Right renal cortex interstitium (tissue), 3 donors: ENCODE measurements around the gene PDE4B. TPM values are rescaled to one million over a fixed set of nuclear protein-coding genes. Genes with fewer than 3 reads are reported as not detected.

ENCODE experiments used
- DNase-seq, 3 donors: peaks; one replicate each; pipeline ENCODE4 v3.0.0-alpha.2; 2013; ENCODE audit warnings: low read depth in 3 of 3, low spot score in 2 of 3
- polyA plus RNA-seq, 3 donors: library from polyadenylated mRNA; unstranded; fragments of 120-200 nt; gene quantifications; one replicate each; pipeline ENCODE4 v1.2.1, GENCODE V29; 2013; ENCODE audit not compliant: insufficient read length in 3 of 3

PDE4B gene
- polyA plus RNA-seq: 10 to 100 TPM in 2 of 3 donors, 1 to 10 TPM in 1; 7.3 to 10.0 (median 10.0) TPM

DNA sequence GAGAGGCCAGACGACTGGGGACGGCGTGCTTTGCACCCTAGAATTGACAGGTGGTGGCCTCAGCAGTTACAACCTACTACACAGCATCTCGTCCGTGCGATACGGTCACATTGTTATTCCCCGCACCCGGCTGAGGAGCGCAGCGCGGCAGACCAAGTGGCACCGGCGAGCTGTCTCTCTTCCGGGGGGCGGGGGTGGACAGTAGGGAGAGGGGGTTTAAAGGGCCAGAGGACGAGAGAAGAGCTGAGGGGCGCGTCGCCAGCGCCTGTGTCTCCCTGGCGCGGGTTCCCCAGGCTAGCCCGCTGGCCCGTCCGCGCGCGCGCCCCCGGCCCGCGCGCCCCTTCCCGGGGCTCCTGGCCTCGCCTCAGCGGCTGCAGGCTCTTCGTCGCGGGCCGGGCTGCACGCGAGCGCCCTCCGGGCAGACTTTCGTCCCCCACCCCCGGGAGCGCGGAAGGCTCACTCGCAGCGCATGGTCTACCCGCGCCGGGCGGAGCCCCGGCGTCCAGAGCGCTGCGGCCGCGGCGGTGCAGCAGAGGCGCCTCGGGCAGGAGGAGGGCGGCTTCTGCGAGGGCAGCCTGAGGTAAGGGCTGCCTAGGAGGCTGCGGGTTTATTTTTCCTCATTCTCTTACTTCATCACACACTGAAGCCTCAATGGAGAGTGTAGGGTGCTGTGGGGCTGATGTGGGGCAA, at the start of gene PDE4B:
Gene PDE4B, plus strand, starts transcription at position 227 of the 690 bp plus-strand sequence.
- peak in 1 of 3 donors; percentile 27 for DNase-seq

- DNase-seq: no peak
Measured at GRCh38 chr1:65744731-65745130, 48.0 kb upstream of the PDE4B start.

DNA sequence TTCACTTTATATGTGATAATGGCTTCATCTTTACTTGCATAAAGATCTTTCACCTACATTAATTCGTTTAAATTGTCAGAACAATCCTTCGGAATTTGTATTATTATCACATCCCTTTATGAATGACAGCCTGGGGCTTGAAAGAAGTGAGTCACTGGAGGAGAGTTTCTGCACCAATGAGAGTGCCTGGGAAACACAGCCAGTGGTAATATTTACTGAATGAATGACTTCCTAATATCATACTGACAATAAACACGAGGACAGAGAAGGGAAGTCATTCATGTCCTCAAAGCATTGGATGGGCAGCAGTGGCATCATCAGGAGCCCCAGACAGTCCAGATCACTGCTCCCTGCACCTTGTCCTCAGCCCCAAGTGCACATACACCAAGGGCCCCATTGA, 40.7 kb upstream of the PDE4B start:
- DNase-seq: no peak

DNA sequence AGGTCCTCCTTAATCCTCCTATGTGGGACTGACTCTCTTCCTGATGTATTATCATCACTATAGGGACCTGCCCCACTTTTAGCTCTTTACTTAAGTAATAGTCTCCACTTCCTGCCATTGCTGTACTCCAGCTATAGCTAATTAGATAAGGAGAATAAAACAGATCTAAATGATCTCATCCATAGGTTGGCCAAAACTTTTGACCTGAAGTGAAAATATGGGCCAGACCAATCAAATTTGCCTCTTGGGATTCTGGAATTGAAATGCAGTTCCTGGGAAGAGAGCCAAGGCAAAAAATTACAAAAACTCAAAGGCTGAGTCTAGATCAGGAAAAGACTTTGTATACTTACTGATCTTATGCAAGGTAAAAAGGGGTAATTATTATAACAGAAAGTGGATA, 36.1 kb upstream of the PDE4B start:
- no peak for DNase-seq

GRCh38 chr1:65757531-65757930, 35.2 kb upstream of the PDE4B start:
- DNase-seq: no peak

GRCh38 chr1:65758128-65758527, 34.6 kb upstream of the PDE4B start:
- DNase-seq: no peak

DNA sequence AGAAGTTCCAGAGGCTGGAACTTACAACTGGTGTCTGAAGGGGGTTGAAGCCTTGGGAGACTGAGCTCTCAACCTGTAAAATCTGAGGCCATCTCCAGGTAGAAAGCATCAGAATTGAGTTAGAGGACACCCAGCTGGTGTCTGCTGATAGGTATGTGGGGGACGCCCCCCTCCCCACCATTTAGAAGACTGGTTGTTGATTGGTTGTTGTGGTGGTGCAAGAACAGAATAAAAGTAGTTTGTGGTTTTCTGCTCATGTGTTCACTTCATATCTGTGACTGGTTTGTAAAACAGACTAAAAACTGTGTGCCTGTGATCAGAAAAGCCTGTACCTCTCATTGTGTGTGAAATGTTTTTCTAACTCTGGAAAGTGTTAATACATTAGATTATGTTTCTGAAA, 33.2 kb upstream of the PDE4B start:
- DNase-seq: no peak

- DNase-seq: no peak
Measured at GRCh38 chr1:65762081-65762862, 30.4 kb upstream of the PDE4B start.

DNA sequence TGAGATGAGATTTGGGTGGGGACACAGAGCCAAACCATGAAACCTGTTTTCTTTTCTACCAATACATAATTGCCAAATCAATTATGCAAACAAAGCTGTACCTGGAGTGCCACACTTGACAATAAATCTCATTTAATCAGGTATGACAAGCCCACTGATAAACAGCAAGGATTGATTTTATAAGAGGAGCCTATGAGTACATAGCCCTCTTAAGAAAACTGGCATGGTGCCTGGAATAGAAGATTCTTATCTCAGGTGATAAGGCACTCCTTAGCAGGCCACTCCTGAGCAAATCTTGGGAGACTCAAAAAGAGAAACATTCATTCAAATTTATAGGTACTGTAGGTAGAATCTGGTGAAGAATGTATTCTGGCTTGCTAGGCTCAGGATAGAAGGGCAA, 28.6 kb upstream of the PDE4B start:
- no peak for DNase-seq

GRCh38 chr1:65765631-65766030, 27.1 kb upstream of the PDE4B start:
- DNase-seq: no peak

DNA sequence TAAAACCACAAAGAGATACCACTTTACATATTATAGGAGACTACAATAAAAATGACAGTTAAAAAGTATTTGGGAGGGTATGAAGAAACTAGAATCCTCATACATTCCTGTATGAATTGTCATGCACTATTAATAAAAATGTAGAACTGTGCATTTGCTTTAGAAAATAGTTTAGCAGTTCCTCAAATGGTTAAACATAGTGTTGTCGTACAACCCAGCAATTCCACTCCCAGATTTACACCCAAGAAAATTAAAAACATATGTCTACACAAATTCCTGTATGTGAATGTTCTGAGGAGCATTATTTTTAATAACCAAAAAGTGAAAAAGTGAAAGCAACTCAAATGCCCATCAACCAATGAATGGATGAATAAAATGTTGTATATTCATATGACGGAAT, 23.1 kb upstream of the PDE4B start:
- DNase-seq: no peak

- no peak for DNase-seq
Measured at GRCh38 chr1:65772607-65773006, 20.1 kb upstream of the PDE4B start.

- no peak for DNase-seq
Measured at GRCh38 chr1:65773391-65774123, 19.1 kb upstream of the PDE4B start.

GRCh38 chr1:65788762-65789161, 3.9 kb upstream of the PDE4B start:
- DNase-seq: no peak

DNA sequence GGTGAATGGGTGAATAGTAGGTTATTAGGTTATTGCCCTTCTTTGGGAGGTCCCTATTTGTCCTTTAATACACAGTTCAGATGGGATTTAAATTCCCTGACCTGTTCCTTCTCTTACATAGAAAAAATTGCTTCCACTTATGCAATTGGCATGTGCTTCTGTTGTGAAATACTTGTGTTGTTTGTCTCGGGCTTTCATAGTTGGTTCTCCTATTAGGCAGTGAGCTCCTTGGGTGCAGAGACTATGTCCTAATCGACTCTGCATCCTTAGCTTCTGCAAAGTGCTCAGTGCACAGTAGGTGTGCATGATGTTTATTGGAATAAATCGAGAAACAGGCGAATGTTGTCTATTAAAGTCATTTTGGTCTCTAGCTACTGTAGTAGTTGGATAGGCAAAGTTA, 1.3 kb upstream of the PDE4B start:
- DNase-seq: no peak

- no peak for DNase-seq
Measured at GRCh38 chr1:65791801-65792668, 660 bp upstream of the PDE4B start.

GRCh38 chr1:65793359-65793732, 651 bp downstream of the PDE4B start:
- no peak for DNase-seq

DNA sequence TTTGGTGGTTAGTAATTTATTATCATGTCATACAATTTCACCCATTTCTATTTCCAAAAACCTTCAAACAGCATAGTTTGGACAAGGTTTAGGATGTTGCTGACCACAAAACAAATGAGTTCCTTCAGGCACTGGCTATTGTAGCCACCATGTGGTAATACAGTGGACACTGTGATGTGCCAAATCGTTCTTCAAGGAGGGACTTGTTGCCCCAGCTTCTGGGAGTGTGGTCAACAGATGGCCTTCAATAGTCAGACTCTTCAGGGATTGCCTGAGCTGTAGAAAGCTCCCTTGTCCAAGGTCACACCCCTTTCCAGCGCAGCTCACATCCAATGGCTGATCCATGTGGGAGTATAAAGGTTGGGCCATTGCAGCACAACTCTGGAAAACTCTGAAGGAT, 2.6 kb downstream of the PDE4B start:
- no peak for DNase-seq

DNA sequence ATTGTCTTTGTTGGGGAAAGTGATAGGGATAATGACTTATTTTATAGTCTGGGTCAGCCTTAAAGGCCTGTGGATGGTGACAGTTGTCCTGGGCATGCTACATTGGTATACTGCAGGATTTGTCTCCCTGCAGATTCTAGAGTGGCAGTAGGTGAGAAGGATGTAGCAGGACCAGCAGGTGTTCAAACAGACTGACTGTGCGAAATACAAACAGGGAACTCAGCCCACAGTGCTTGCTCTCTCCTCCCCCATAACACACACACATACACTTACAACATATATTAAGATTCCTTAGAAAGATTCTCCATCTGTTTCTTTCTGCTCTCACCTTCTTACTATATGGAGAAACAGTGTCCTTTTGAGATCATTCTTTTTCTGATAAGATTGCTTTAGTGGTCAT, 6.9 kb downstream of the PDE4B start:
- DNase-seq: no peak

DNA sequence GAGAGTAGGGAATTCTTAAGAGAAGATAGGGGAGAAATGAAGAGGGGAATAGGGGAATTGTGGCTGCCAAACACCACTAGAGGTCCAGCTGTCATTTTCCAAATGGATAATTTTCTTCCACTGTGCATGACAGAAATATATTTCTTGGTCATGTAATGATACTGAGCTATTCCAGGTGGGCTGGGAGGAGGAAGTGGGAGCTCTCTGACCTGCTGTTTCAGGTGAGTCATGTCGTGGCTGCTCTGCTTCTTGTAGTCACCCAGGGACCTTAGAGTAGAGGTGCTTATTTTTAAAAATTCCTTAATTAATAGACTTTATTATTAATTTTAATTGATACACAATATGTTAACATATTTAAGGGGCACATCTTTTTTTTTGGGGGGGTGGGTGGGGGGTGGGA, 11.9 kb downstream of the PDE4B start:
- no peak for DNase-seq

DNA sequence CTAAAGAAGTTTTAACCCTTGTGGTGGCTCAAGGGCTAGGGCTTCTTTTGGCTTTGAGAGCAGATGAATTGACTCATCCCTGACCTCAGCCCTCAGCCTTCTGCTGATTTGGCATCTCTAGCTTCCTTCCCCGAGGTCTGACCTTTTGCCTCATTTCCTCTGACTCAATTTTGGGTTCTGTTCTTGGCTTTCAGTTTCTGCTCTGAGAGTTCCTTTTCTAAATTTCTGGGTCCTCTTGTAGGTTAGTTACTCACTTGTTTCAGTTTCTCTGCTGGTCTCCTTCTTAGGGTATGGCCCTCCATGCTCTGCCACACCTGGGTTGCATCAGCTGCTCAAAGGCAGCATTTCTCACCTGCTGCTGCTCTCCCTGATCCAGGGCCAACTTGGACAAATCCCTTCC, 19.4 kb downstream of the PDE4B start:
- DNase-seq: no peak
